Glomerular visceral epithelial cell (primary cell): ENCODE data around the gene VWC2.

Experiments used
- DNase-seq: peaks from one replicate; pipeline ENCODE4 v3.0.0-alpha.2; 2016; ENCODE audit errors: extremely low spot score

VWC2 gene

GRCh38 chr7:49773218-49773935 lies at the start of gene VWC2:
Gene VWC2, plus strand, starts transcription at chr7:49773638. Its CDS starts 1,798 bp downstream, at chr7:49775436.
- no peak for DNase-seq

GRCh38 chr7:49724071-49724470 lies 49.4 kb upstream of the VWC2 start:
- DNase-seq = no peak

DNA sequence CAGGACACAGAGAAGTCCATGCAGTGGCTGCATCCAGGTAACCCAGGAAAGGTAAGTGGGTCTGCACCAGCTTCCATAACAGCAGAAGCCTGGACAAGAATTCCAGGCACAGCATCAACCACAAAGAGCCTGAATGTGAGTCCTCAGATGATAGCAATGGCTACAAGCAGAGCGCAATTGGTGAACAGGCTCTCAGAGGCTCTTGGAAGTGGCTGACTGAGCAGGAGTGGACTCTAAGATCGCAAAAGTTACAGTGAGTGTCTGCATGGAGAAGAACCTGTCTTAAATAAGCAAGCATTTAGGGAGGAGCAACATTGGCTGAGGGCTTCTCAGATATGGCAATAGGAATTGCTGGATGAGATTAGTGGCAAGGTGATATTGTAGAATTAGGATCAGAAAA lies 41.6 kb upstream of the VWC2 start:
- DNase-seq = no peak

DNA sequence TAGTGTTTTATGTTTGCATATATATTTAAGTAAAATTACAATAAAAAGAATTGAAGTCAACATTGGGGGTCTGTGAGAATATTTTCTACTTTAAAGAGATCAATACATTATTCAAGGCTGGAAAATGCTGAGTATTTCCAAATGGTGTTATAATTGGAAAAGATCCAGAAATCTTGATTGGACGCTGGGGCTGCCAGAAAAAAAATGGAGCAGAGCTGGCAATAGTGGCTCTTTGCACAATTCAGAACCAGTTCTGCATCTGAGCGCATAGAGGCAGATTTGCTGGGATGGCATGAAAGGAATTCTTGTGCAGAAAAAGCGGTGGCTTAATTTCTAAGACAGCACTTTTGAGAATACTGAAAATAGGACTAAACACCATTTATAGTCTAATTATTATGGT lies 10.8 kb upstream of the VWC2 start:
- DNase-seq = no peak

DNA sequence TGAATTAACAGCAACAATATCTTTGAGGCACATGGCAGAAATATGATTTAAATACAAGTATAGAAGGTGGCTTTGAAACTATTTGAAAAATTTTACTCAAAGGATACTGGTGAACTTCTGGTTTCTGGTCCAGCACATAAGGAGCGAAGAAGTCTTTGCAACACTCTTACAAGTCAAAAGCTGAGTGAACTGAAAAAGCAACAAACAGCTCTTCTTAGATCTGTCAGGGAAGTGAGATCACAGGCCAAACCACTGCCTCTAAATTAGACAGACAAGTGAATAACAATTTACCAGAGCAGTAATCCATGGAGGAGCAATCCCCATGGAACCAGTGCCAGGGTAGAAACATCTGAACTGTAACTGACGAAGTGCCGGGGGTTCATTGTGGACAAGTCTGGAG lies 9.6 kb upstream of the VWC2 start:
- no peak for DNase-seq

GRCh38 chr7:49766966-49767365 lies 6.5 kb upstream of the VWC2 start:
- DNase-seq = no peak

DNA sequence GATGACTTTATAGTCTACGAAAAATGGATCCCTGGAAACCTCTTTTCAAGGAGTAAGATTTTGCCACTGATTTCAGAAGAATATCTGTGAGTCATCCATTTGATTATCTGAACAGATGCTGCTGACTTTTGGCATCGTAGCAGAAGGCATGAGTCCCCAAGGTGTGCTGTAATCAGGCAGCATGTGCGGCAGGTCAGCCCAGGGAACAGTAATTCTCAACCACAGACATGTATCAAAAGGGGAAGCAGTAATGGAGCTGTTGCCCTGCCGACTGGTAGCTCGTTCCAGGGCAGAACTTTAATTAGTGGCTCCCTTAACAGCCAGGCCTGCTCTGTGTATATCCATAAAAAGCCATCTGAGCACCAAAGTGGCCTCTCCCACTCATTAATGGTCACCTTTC lies 5.7 kb upstream of the VWC2 start:
- no peak for DNase-seq

- no peak for DNase-seq
Measured at GRCh38 chr7:49768254-49768653, 5.2 kb upstream of the VWC2 start.

DNA sequence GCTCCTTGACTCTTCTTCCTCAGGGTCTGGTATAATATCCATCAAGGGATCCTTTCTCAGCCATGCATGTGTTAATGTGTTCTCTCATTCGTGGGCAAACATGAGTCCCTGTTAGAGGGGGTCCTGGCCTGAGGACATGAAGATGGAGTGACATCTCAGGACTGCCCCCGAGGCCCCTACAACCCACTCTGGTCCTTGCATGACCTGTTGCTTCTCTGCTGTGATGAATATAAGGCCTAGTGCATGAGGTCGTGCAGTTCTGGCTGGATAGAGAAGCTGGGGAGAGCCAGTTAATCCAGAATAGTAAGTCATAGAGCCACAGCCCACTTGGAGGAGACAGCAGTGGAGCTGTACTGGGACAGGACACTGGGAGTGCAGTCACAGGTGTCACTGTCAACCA lies 4.6 kb upstream of the VWC2 start:
- DNase-seq = no peak

- DNase-seq = no peak
Measured at GRCh38 chr7:49769285-49769857, 4.1 kb upstream of the VWC2 start.

DNA sequence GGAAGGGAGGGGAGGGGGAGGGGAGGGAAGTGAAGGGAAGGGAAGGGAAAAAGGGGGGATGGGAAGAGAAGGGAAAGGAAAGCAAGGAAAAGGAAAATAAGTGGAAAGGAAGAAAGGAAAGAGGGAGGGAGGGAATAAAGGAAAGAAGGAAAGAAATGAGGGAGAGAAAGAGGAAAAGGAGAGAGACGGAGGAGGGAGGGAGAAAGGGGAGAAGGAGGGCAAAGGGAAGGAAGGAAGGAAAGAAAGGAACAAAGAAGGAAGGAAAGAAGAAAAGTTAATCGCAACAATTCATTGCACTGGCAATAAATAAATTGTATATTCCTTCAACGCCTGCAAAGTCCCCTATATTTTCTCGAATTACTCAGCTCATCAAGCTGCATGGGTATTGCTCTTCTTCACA lies 2.6 kb upstream of the VWC2 start:
- DNase-seq = no peak

DNA sequence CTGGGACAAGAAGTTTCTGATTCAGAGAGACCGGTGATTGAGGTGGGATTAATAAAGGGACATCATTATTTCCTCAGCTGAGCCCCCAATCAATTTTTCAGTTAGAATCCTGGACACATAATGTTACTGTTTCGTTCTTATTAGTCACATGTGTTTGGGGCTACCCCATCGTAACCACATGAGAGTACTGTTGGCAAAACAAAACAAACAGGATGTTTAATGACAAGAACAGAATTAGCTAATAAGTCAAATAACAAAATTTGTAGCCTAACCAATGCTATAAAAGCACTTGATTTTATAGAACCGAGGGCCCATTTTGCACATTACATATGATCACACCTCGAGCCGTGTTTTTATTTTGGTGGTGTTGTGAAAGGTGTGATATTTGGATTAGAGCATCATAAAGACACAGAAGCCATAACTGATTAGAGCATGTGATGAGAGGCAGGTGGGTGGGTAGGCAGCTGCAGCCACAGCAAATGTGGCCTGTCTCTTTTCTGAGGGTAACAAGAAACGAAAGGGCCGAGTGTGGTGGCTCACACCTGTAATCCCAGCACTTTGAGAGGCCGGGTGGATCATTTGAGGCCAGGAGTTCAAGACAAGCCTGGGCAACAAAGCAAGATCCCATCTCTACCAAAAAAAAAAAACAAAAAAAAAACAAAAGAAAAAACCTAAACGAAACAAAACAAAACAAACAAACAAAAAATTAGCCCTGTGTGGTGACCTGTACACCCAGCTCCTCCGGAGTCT lies 1.8 kb upstream of the VWC2 start:
- DNase-seq = no peak

DNA sequence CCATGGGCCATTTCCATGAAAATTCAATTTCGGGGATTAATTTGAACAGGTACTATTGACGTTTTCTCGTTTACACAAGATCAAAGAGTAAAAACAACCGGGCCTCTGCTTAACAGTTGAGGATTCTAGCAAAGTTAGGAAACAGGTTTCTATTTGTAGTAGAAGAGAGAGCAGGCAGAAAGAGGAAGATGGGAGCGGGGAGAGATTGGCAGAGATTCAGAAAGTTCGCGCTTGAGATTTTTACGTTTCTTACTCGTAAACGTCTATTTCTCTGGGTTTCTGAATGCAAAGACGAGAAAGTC lies 571 bp upstream of the VWC2 start:
- DNase-seq = no peak

DNA sequence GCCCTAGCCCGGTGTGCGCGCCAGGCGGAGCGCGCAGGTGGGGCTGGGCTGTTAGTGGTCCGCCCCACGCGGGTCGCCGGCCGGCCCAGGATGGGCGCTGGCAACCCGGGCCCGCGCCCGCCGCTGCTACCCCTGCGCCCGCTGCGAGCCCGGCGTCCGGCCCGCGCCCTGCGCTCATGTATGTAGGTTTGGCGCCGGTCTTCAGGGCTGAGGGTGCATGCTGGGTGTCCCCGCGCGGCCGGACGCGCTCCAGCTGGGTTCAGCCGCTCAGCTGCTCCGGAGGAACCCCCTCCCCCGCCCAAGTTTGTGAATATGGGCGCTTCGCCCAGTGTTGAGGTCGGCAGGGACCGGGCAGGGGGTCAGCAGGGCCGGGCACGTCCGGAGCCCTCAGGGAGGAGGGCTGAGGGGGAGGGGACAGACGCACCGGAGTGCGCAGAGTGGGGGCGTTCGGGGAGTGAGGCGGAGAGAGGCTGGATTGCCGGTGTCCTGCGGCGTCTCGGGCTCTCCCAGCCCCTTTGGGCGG lies 559 bp downstream of the VWC2 start:
- no peak for DNase-seq

- DNase-seq = no peak
Measured at GRCh38 chr7:49774459-49775064, 1.1 kb downstream of the VWC2 start.

- DNase-seq = no peak
Measured at GRCh38 chr7:49775065-49775948, 1.9 kb downstream of the VWC2 start.

DNA sequence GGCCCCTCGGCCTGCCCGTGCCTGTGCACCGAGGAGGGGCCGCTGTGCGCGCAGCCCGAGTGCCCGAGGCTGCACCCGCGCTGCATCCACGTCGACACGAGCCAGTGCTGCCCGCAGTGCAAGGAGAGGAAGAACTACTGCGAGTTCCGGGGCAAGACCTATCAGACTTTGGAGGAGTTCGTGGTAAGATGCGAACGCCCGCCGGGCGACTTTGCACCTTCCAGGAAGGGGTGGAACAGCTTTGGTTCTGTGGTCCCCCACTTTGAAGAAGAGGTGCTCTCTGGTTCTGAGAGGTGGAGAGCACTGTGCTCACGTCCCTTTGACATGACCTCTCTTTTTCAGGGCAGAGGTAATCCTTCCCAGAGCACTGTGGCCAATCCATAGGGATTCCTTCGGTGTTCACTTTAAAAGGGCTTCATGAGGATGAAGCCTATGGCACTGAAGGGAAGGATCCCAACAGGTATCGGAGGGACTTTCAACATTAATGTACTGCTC lies 2.6 kb downstream of the VWC2 start:
- no peak for DNase-seq

GRCh38 chr7:49776994-49777393 lies 3.6 kb downstream of the VWC2 start:
- no peak for DNase-seq

- DNase-seq = no peak
Measured at GRCh38 chr7:49778731-49779270, 5.4 kb downstream of the VWC2 start.

- DNase-seq = no peak
Measured at GRCh38 chr7:49780953-49781352, 7.5 kb downstream of the VWC2 start.

- DNase-seq = no peak
Measured at GRCh38 chr7:49781996-49782395, 8.6 kb downstream of the VWC2 start.
